IPS-20b (cell line): ENCODE measurements around the gene STIMATE.

ENCODE experiments used
- H3K27ac ChIP-seq: one replicate; pipeline ENCODE4 v1.5.1; 2013; ENCODE audit warnings: low read length
- H3K27me3 ChIP-seq: 2 replicates; pipeline ENCODE4 v1.6.1; 2013; ENCODE audit warnings: mild to moderate bottlenecking, low read length, inconsistent platforms; ENCODE audit not compliant: insufficient read depth
- H3K36me3 ChIP-seq: 2 replicates; pipeline ENCODE4 v1.6.1; 2013; ENCODE audit warnings: low read depth, mild to moderate bottlenecking, inconsistent platforms, low read length, moderate library complexity; ENCODE audit not compliant: insufficient read depth
- H3K4me1 ChIP-seq: 2 replicates; pipeline ENCODE4 v1.6.1; 2013; ENCODE audit warnings: mild to moderate bottlenecking, control low read depth, inconsistent platforms, low read length, moderate library complexity; ENCODE audit not compliant: insufficient read depth
- H3K4me3 ChIP-seq: 2 replicates; pipeline ENCODE4 v1.5.1; 2013; ENCODE audit warnings: mild to moderate bottlenecking, low read length, inconsistent platforms
- H3K9ac ChIP-seq: 2 replicates; pipeline ENCODE4 v1.6.1; 2013; ENCODE audit warnings: low read depth, mild to moderate bottlenecking, inconsistent platforms, low read length, moderate library complexity
- H3K9me3 ChIP-seq: 2 replicates; pipeline ENCODE4 v1.6.1; 2013; ENCODE audit warnings: mild to moderate bottlenecking, low read depth, low read length, inconsistent platforms; ENCODE audit not compliant: insufficient read depth

The STIMATE gene

GRCh38 chr3:52879581-52879980 lies 17.8 kb downstream of the STIMATE start:
- no peaks in the 10 kb centered on the region for H3K9me3 ChIP-seq
- no peak overlapping the region for H3K27ac ChIP-seq
- H3K4me1 ChIP-seq = peaks cover 8% of the 10 kb centered on the region
- H3K36me3 ChIP-seq = peaks cover 1% of the 10 kb centered on the region; the same call in 1 of the 2 replicates
- no peak overlapping the region for H3K9ac ChIP-seq
- no peaks in the 10 kb centered on the region for H3K27me3 ChIP-seq
- H3K4me3 ChIP-seq = no peak overlapping the region

GRCh38 chr3:52879090-52879489 lies 18.3 kb downstream of the STIMATE start:
- no peak overlapping the region for H3K4me3 ChIP-seq
- no peaks in the 10 kb centered on the region for H3K27me3 ChIP-seq
- peaks cover 8% of the 10 kb centered on the region for H3K4me1 ChIP-seq
- H3K36me3 ChIP-seq = no peaks in the 10 kb centered on the region
- H3K9ac ChIP-seq = no peak overlapping the region
- no peaks in the 10 kb centered on the region for H3K9me3 ChIP-seq
- no peak overlapping the region for H3K27ac ChIP-seq

DNA sequence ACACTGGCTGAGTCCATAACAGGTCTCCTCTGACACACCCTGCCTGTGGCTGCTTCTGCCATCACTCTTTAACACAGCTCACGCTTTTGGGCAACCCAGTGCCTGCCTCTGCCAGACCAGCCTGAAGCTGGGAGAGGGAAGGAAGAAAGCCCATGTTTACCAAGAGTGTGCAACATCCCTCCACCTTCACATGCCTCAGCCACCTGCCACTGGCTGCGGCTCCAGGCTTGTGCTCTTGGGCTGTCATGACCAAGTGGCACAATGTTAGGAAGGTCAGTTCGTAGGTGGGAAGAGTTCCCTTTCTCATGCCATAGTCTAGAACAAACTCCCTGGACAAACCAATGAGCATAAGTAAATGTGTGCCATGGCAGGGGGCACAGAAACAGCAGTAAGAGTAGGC lies 20.3 kb downstream of the STIMATE start:
- Histone ChIP-seq H3K4me3 (no peak overlapping the region), H3K9me3 (no peaks in the 10 kb centered on the region), H3K27me3 (no peaks in the 10 kb centered on the region), H3K4me1 (peaks cover 8% of the 10 kb centered on the region), H3K36me3 (no peaks in the 10 kb centered on the region), H3K27ac (no peak overlapping the region), H3K9ac (no peak overlapping the region)

- H3K4me1 ChIP-seq = peaks cover 8% of the 10 kb centered on the region
- no peak overlapping the region for H3K9ac ChIP-seq
- no peak overlapping the region for H3K4me3 ChIP-seq
- H3K36me3 ChIP-seq = no peaks in the 10 kb centered on the region
- H3K9me3 ChIP-seq = no peaks in the 10 kb centered on the region
- no peaks in the 10 kb centered on the region for H3K27me3 ChIP-seq
- H3K27ac ChIP-seq = no peak overlapping the region
These were observed 22.3 kb downstream of the STIMATE start for GRCh38 chr3:52874864-52875587.

- H3K9me3 ChIP-seq = no peaks in the 10 kb centered on the region
- H3K4me3 ChIP-seq = no peak overlapping the region
- H3K4me1 ChIP-seq = peaks cover 8% of the 10 kb centered on the region
- no peak overlapping the region for H3K9ac ChIP-seq
- H3K36me3 ChIP-seq = no peaks in the 10 kb centered on the region
- H3K27me3 ChIP-seq = no peaks in the 10 kb centered on the region
- no peak overlapping the region for H3K27ac ChIP-seq
These were observed 23.1 kb downstream of the STIMATE start for GRCh38 chr3:52874160-52874701.

- H3K27me3 ChIP-seq = no peaks in the 10 kb centered on the region
- H3K27ac ChIP-seq = no peak overlapping the region
- H3K9ac ChIP-seq = no peak overlapping the region
- H3K4me1 ChIP-seq = peaks cover 8% of the 10 kb centered on the region
- no peaks in the 10 kb centered on the region for H3K36me3 ChIP-seq
- H3K9me3 ChIP-seq = no peaks in the 10 kb centered on the region
- no peak overlapping the region for H3K4me3 ChIP-seq
These were observed 23.8 kb downstream of the STIMATE start for GRCh38 chr3:52873433-52874159.

GRCh38 chr3:52872245-52872644 lies 25.1 kb downstream of the STIMATE start:
- Histone ChIP-seq H3K36me3 (no peaks in the 10 kb centered on the region), H3K27ac (no peak overlapping the region), H3K4me3 (no peak overlapping the region), H3K9me3 (no peaks in the 10 kb centered on the region), H3K4me1 (peaks cover 8% of the 10 kb centered on the region), H3K27me3 (no peaks in the 10 kb centered on the region), H3K9ac (no peak overlapping the region)

- Histone ChIP-seq H3K4me1 (peaks cover 8% of the 10 kb centered on the region), H3K4me3 (no peak overlapping the region), H3K36me3 (no peaks in the 10 kb centered on the region), H3K9me3 (no peaks in the 10 kb centered on the region), H3K27me3 (no peaks in the 10 kb centered on the region), H3K9ac (no peak overlapping the region), H3K27ac (no peak overlapping the region)
These were observed 25.6 kb downstream of the STIMATE start for GRCh38 chr3:52871761-52872160.

DNA sequence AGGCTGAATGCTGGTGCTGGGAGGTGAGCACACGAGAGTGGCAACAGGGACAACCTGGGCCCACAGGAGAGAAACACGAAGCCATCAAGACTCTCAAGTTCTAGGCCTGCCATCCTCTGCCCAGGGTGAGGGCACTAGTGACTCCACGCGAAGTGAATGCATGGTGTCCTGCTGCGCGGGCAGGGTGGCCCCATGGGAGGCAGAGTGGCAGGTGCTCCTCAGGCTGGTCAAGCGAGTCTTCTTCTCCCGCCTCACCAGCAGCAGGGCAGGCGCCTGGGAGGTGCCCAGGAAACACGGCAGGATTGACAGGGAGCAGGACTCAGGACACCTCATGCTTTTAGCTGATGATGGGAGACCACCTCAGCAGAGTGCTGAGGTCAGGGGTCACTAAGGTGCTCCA lies 26.9 kb downstream of the STIMATE start:
- no peak overlapping the region for H3K27ac ChIP-seq
- H3K4me1 ChIP-seq = peaks cover 1% of the 10 kb centered on the region; the same call in 1 of the 2 replicates
- peaks cover 4% of the 10 kb centered on the region; the same call in 1 of the 2 replicates for H3K9me3 ChIP-seq
- H3K9ac ChIP-seq = no peak overlapping the region
- no peaks in the 10 kb centered on the region for H3K36me3 ChIP-seq
- H3K4me3 ChIP-seq = no peak overlapping the region
- no peaks in the 10 kb centered on the region for H3K27me3 ChIP-seq

DNA sequence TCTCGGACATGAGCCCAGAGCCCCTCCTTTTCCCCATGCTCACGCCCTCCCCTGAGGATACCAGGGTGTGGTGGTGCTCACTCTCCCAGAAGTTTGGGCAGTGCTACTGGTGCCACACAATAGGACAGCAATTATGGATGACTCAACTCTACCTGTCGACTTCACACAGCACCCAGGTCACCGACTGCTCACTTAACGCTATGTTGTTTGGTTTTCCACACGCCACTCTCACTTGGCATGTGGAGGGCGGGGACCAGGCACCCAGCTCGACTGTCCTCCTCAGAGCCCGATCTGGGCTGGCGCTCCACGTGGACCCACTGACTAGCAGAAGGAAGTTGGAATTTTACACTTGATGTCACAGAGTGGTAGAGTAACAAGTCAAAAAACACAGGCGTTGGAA lies 30.9 kb downstream of the STIMATE start:
- H3K9me3 ChIP-seq = peaks cover 4% of the 10 kb centered on the region; the same call in 1 of the 2 replicates
- no peaks in the 10 kb centered on the region for H3K27me3 ChIP-seq
- no peak overlapping the region for H3K4me3 ChIP-seq

GRCh38 chr3:52865994-52866393 lies 31.4 kb downstream of the STIMATE start:
- no peak overlapping the region for H3K4me3 ChIP-seq
- H3K27me3 ChIP-seq = no peaks in the 10 kb centered on the region
- H3K9ac ChIP-seq = no peak overlapping the region
- no peaks in the 10 kb centered on the region for H3K4me1 ChIP-seq
- no peak overlapping the region for H3K27ac ChIP-seq
- no peaks in the 10 kb centered on the region for H3K36me3 ChIP-seq
- H3K9me3 ChIP-seq = peaks cover 4% of the 10 kb centered on the region; the same call in 1 of the 2 replicates

More for the DNA sequence above, 30.9 kb downstream of the STIMATE start:
- no peaks in the 10 kb centered on the region for H3K36me3 ChIP-seq
- no peaks in the 10 kb centered on the region for H3K4me1 ChIP-seq
- H3K27ac ChIP-seq = no peak overlapping the region
- no peak overlapping the region for H3K9ac ChIP-seq

GRCh38 chr3:52860424-52860768 lies 37.0 kb downstream of the STIMATE start:
- Histone ChIP-seq H3K27me3 (no peaks in the 10 kb centered on the region), H3K9me3 (no peaks in the 10 kb centered on the region), H3K27ac (no peak overlapping the region), H3K4me3 (no peak overlapping the region), H3K36me3 (no peaks in the 10 kb centered on the region), H3K4me1 (no peaks in the 10 kb centered on the region), H3K9ac (no peak overlapping the region)
